IMR-90 (cell line): ENCODE measurements around the gene MSLN. TPM values are rescaled to one million over a fixed set of nuclear protein-coding genes. Genes with fewer than 3 reads are reported as not detected.

Source experiments
- ATAC-seq: fragments of 200-7000 bp; cut with Tn5 transposase; 2 replicates; pipeline ENCODE4 v1.9.1; 2020; ENCODE audit warnings: low read depth, mild to moderate bottlenecking, moderate library complexity
- BruUV-seq: library from RNA; stranded (reverse); fragments of 400-500 nt; replicated peaks from 2 replicates; lab custom pipeline; 2021; lab: Mats Ljungman, UMichigan
- CTCF ChIA-PET: fragments of 300-600 bp; formaldehyde crosslinking; extraction: SDS; loops from one replicate; lab custom pipeline; 2021; ENCODE audit warnings: antibody characterized with exemption; lab: Yijun Ruan, JAX
- POLR2A ChIA-PET: fragments of 300-600 bp; sonication (Branson Sonifier 250); formaldehyde crosslinking; loops from one replicate; lab custom pipeline; 2022; ENCODE audit warnings: antibody characterized with exemption; ENCODE audit not compliant: unreplicated experiment; lab: Charles Lee
- DNase-seq: peaks from one replicate; pipeline ENCODE4 v3.0.0; 2013
- H2AFZ ChIP-seq: replicated peaks from 2 replicates; pipeline ENCODE3; 2013; ENCODE audit warnings: low read length, mild to moderate bottlenecking; ENCODE audit not compliant: poor library complexity
- H2AK5ac ChIP-seq: 2 replicates; pipeline ENCODE4 v1.6.1; 2013; ENCODE audit warnings: low read depth, low read length, inconsistent platforms
- H2AK9ac ChIP-seq: replicated peaks from 2 replicates; pipeline ENCODE3; 2013; ENCODE audit warnings: mild to moderate bottlenecking, low read depth, low read length, moderate library complexity; ENCODE audit not compliant: poor library complexity
- H2BK120ac ChIP-seq: 2 replicates; pipeline ENCODE4 v1.6.1; 2013; ENCODE audit warnings: low read depth, low read length, inconsistent platforms
- H2BK15ac ChIP-seq: 3 replicates; pipeline ENCODE4 v1.6.1; 2013; ENCODE audit warnings: low read depth, low read length, inconsistent platforms
- H2BK20ac ChIP-seq: 2 replicates; pipeline ENCODE4 v1.6.1; 2013; ENCODE audit warnings: low read depth, mild to moderate bottlenecking, inconsistent platforms, low read length, moderate library complexity
- H2BK5ac ChIP-seq: 2 replicates; pipeline ENCODE4 v1.6.1; 2013; ENCODE audit warnings: mild to moderate bottlenecking, low read depth, low read length, inconsistent platforms; ENCODE audit not compliant: poor library complexity, severe bottlenecking
- H3K14ac ChIP-seq: replicated peaks from 2 replicates; pipeline ENCODE4 v1.6.1; 2013; ENCODE audit warnings: low read depth, low read length, inconsistent platforms
- H3K18ac ChIP-seq: 2 replicates; pipeline ENCODE4 v1.6.1; 2013; ENCODE audit warnings: low read depth, low read length, control low read depth
- H3K23ac ChIP-seq: 2 replicates; pipeline ENCODE4 v1.6.1; 2013; ENCODE audit warnings: low read depth, low read length, inconsistent platforms
- H3K27ac ChIP-seq: 2 replicates; pipeline ENCODE4 v1.5.1; 2013; ENCODE audit warnings: mild to moderate bottlenecking, control low read depth, low read length; ENCODE audit not compliant: insufficient read depth
- H3K27me3 ChIP-seq: 2 replicates; pipeline ENCODE4 v1.6.1; 2013; ENCODE audit warnings: low read length; ENCODE audit not compliant: control insufficient read depth, insufficient read depth
- H3K36me3 ChIP-seq: 2 replicates; pipeline ENCODE4 v1.6.1; 2013; ENCODE audit warnings: low read length, mixed read lengths; ENCODE audit not compliant: control insufficient read depth, insufficient read depth
- H3K4ac ChIP-seq: 2 replicates; pipeline ENCODE4 v1.6.1; 2013; ENCODE audit warnings: low read depth, low read length, inconsistent platforms
- H3K4me1 ChIP-seq: 2 replicates; pipeline ENCODE4 v1.6.1; 2013; ENCODE audit warnings: low read length, mixed read lengths; ENCODE audit not compliant: control insufficient read depth, insufficient read depth
- H3K4me2 ChIP-seq: 2 replicates; pipeline ENCODE4 v1.6.1; 2013; ENCODE audit warnings: low read depth, mild to moderate bottlenecking, control low read depth, low read length, moderate library complexity
- H3K4me3 ChIP-seq: 2 replicates; pipeline ENCODE4 v1.5.1; 2013; ENCODE audit warnings: low read depth, mild to moderate bottlenecking, control low read depth, low read length, moderate library complexity; ENCODE audit not compliant: insufficient read depth
- H3K56ac ChIP-seq: 2 replicates; pipeline ENCODE4 v1.6.1; 2013; ENCODE audit warnings: low read length, inconsistent platforms; ENCODE audit not compliant: insufficient read depth; ENCODE audit errors: extremely low read depth
- H3K79me1 ChIP-seq, 2 experiments: 2 replicates each; pipeline ENCODE4 v1.6.1; 2013; ENCODE audit warnings: low read length in 2 of 2, inconsistent platforms in 1 of 2, low read depth in 1 of 2
- H3K9ac ChIP-seq: 2 replicates; pipeline ENCODE4 v1.6.1; 2013; ENCODE audit warnings: low read depth, low read length, control low read depth
- H3K9me1 ChIP-seq: 2 replicates; pipeline ENCODE4 v1.6.1; 2013; ENCODE audit warnings: low read length, inconsistent platforms; ENCODE audit not compliant: insufficient read depth
- H3K9me3 ChIP-seq: 2 replicates; pipeline ENCODE4 v1.6.1; 2013; ENCODE audit warnings: low read length; ENCODE audit not compliant: control insufficient read depth, insufficient read depth
- H4K20me1 ChIP-seq: 2 replicates; pipeline ENCODE4 v1.6.1; 2013; ENCODE audit warnings: low read length, inconsistent platforms; ENCODE audit not compliant: insufficient read depth
- H4K5ac ChIP-seq: 2 replicates; pipeline ENCODE4 v1.6.1; 2013; ENCODE audit warnings: mild to moderate bottlenecking, low read depth, low read length, control low read depth
- H4K8ac ChIP-seq, 2 experiments: 2 replicates each; pipeline ENCODE4 v1.6.1; 2013; ENCODE audit warnings: low read depth in 2 of 2, low read length in 2 of 2, control low read depth in 1 of 2, inconsistent platforms in 1 of 2
- H4K91ac ChIP-seq: 2 replicates; pipeline ENCODE4 v1.6.1; 2013; ENCODE audit warnings: low read depth, low read length, inconsistent platforms; ENCODE audit not compliant: insufficient read depth
- BHLHE40 ChIP-seq: fragments of 150-350 bp; IDR thresholded peaks from 2 replicates; pipeline ENCODE4 v1.6.1; 2016; ENCODE audit warnings: mild to moderate bottlenecking, low read depth, low read length
- CEBPB ChIP-seq: IDR thresholded peaks from 2 replicates; pipeline ENCODE4 v1.6.1; 2012; ENCODE audit warnings: low read depth, low read length, improper control_type of control experiment
- CHD1 ChIP-seq: IDR thresholded peaks from 2 replicates; pipeline ENCODE4 v1.6.1; 2012; ENCODE audit warnings: low read depth, low read length, improper control_type of control experiment
- FOS ChIP-seq: fragments of 150-350 bp; IDR thresholded peaks from 2 replicates; pipeline ENCODE4 v1.6.1; 2016; ENCODE audit warnings: low read depth, low read length
- MAFK ChIP-seq: IDR thresholded peaks from 2 replicates; pipeline ENCODE4 v1.6.1; 2012; ENCODE audit warnings: low read depth, low read length, improper control_type of control experiment
- MAZ ChIP-seq: IDR thresholded peaks from 2 replicates; pipeline ENCODE4 v1.6.1; 2012; ENCODE audit warnings: low read depth, mild to moderate bottlenecking, low read length, improper control_type of control experiment, moderate library complexity, borderline replicate concordance
- MXI1 ChIP-seq: IDR thresholded peaks from 2 replicates; pipeline ENCODE4 v1.6.1; 2012; ENCODE audit warnings: low read depth, mild to moderate bottlenecking, low read length, moderate library complexity, borderline replicate concordance
- NFE2L2 ChIP-seq: fragments of 150-350 bp; IDR thresholded peaks from 2 replicates; pipeline ENCODE4 v1.6.1; 2016; ENCODE audit warnings: low read depth, mild to moderate bottlenecking, low read length
- POLR2A ChIP-seq: IDR thresholded peaks from 2 replicates; pipeline ENCODE4 v1.6.1; 2012; ENCODE audit warnings: mild to moderate bottlenecking, low read depth, low read length
- RAD21 ChIP-seq: IDR thresholded peaks from 2 replicates; pipeline ENCODE4 v1.6.1; 2012; ENCODE audit warnings: low read length, improper control_type of control experiment
- RCOR1 ChIP-seq: IDR thresholded peaks from 2 replicates; pipeline ENCODE4 v1.6.1; 2012; ENCODE audit warnings: mild to moderate bottlenecking, low read length, improper control_type of control experiment; ENCODE audit not compliant: insufficient replicate concordance
- RFX5 ChIP-seq: IDR thresholded peaks from 2 replicates; pipeline ENCODE4 v1.8.0; 2012; ENCODE audit warnings: low read depth, mild to moderate bottlenecking, low read length, moderate library complexity
- SMC3 ChIP-seq: fragments of 150-350 bp; IDR thresholded peaks from 2 replicates; pipeline ENCODE4 v1.6.1; 2016; ENCODE audit warnings: low read depth, mild to moderate bottlenecking, antibody characterized with exemption, low read length, moderate library complexity
- WGBS, 2 experiments: methylation state at CpG; one replicate each; pipeline versions ENCODE4 v1.1.5 to v1.1.7; 2013; ENCODE audit warnings: missing lambda C conversion rate in 2 of 2; ENCODE audit not compliant: insufficient read length in 1 of 2; ENCODE audit errors: extremely low coverage in 2 of 2; 5-methylcytosine and 5-hydroxymethylcytosine counted together
- dilution Hi-C: fragments of 300-500 bp; cut with HindIII; formaldehyde crosslinking; loops from one replicate; pipeline ENCODE4 v1.14.3; 2018; ENCODE audit warnings: low sequenced_read_pairs; ENCODE audit not compliant: unreplicated experiment
- in situ Hi-C: fragments of 300-500 bp; cut with MboI; formaldehyde crosslinking; loops from 3 replicates; pipeline ENCODE4 v1.14.3; 2019; ENCODE audit warnings: low sequenced_read_pairs, inconsistent platforms, mixed read lengths
- intact Hi-C: fragments of 100-400 bp; cut with micrococcal nuclease; formaldehyde crosslinking; loops from 2 replicates; pipeline ENCODE4 v1.10.0; 2022
- polyA plus RNA-seq, 3 experiments: library from polyadenylated mRNA; depleted of rRNA; stranded (reverse); fragments of >200 nt; gene quantifications; 2 replicates each; pipeline ENCODE4 v1.2.3, GENCODE V29; 2012; ENCODE audit warnings: low replicate concordance in 1 of 3
- total RNA-seq: library from RNA; depleted of rRNA; stranded (reverse); fragments of >200 nt; gene quantifications from 2 replicates; pipeline ENCODE4 v1.2.3, GENCODE V29; 2012
- TF ChIP-seq, protein P1 (sequence below): fragments of 150-350 bp; IDR thresholded peaks from 2 replicates; pipeline ENCODE4 v1.6.1; 2016; ENCODE audit warnings: low read depth, mild to moderate bottlenecking, low read length, moderate library complexity, borderline replicate concordance
- TF ChIP-seq, protein P2 (sequence below): conservative IDR thresholded peaks from 2 replicates; pipeline ENCODE4 v1.5.1; 2012; ENCODE audit warnings: mild to moderate bottlenecking, low read depth, low read length, improper control_type of control experiment
- TF ChIP-seq, protein P3 (sequence below): fragments of 150-350 bp; IDR thresholded peaks from 2 replicates; pipeline ENCODE4 v1.6.1; 2017; ENCODE audit warnings: mild to moderate bottlenecking, antibody characterized with exemption, low read length, low read depth

Gene MSLN
- total and polyA plus RNA-seq, 2 of the 4 experiments (the other 2 are of a cell fraction) = 0.14 TPM; not detected in 1

DNA sequence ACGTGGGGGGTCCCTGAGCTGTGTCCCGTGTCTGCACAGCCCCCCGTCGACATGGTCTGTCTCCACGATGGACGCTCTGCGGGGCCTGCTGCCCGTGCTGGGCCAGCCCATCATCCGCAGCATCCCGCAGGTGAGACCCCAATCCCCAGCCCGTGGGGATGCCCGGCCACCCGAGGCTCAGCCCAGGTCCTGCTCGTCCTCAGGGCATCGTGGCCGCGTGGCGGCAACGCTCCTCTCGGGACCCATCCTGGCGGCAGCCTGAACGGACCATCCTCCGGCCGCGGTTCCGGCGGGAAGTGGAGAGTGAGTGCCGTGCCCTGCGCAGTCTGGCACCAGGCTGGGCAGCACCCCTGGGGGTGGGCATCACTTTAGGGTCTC lies 4.9 kb downstream of the MSLN start:
- Histone ChIP-seq H2AFZ (no peak overlapping the region), H3K14ac (no peak overlapping the region), H3K27ac (no peak overlapping the region), H2AK9ac (no peak overlapping the region), H3K9me3 (no peaks in the 10 kb centered on the region), H3K36me3 (no peaks in the 10 kb centered on the region), H4K20me1 (no peaks in the 10 kb centered on the region), H2BK15ac (no peak overlapping the region), H2BK120ac (no peak overlapping the region), H3K27me3 (no peaks in the 10 kb centered on the region; the same call in 1 of the 2 replicates), H3K79me1 (no peaks in the 10 kb centered on the region), H2AK5ac (no peak overlapping the region), H3K4me3 (no peak overlapping the region), H3K4ac (no peak overlapping the region), H3K18ac (no peak overlapping the region), H2BK20ac (no peak overlapping the region), H2BK5ac (no peak overlapping the region), H4K5ac (no peak overlapping the region), H3K9ac (no peak overlapping the region), H3K23ac (no peak overlapping the region), H3K4me2 (no peak overlapping the region), H3K56ac (no peak overlapping the region), H4K91ac (no peak overlapping the region), H3K9me1 (no peaks in the 10 kb centered on the region), H4K8ac (no peak overlapping the region), H3K4me1 (no peaks in the 10 kb centered on the region)
- TF ChIP-seq FOS (no peak), SMC3 (no peak), MAFK (no peak), MXI1 (no peak), RFX5 (no peak), BHLHE40 (no peak), POLR2A (no peak), NFE2L2 (no peak), MAZ (no peak), CEBPB (no peak), RCOR1 (no peak), CHD1 (no peak), RAD21 (no peak)
- TF ChIP-seq, protein P1, sequence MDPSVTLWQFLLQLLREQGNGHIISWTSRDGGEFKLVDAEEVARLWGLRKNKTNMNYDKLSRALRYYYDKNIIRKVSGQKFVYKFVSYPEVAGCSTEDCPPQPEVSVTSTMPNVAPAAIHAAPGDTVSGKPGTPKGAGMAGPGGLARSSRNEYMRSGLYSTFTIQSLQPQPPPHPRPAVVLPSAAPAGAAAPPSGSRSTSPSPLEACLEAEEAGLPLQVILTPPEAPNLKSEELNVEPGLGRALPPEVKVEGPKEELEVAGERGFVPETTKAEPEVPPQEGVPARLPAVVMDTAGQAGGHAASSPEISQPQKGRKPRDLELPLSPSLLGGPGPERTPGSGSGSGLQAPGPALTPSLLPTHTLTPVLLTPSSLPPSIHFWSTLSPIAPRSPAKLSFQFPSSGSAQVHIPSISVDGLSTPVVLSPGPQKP = no peak
- TF ChIP-seq, protein P2, sequence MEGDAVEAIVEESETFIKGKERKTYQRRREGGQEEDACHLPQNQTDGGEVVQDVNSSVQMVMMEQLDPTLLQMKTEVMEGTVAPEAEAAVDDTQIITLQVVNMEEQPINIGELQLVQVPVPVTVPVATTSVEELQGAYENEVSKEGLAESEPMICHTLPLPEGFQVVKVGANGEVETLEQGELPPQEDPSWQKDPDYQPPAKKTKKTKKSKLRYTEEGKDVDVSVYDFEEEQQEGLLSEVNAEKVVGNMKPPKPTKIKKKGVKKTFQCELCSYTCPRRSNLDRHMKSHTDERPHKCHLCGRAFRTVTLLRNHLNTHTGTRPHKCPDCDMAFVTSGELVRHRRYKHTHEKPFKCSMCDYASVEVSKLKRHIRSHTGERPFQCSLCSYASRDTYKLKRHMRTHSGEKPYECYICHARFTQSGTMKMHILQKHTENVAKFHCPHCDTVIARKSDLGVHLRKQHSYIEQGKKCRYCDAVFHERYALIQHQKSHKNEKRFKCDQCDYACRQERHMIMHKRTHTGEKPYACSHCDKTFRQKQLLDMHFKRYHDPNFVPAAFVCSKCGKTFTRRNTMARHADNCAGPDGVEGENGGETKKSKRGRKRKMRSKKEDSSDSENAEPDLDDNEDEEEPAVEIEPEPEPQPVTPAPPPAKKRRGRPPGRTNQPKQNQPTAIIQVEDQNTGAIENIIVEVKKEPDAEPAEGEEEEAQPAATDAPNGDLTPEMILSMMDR = no peak
- TF ChIP-seq, protein P3, sequence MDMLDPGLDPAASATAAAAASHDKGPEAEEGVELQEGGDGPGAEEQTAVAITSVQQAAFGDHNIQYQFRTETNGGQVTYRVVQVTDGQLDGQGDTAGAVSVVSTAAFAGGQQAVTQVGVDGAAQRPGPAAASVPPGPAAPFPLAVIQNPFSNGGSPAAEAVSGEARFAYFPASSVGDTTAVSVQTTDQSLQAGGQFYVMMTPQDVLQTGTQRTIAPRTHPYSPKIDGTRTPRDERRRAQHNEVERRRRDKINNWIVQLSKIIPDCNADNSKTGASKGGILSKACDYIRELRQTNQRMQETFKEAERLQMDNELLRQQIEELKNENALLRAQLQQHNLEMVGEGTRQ = no peak
- 91% methylated on average over 16 of the region's 29 CpGs; no CpG with 5 or more reads in 1 of the 2 experiments for WGBS, 2 experiments
- in situ Hi-C loops = no loop called here
- ChIA-PET CTCF (no interaction called here), POLR2A (no interaction called here)
- intact Hi-C loops = no loop called here
- DNase-seq (no peak), ATAC-seq (no peak)
- dilution Hi-C loops = no loop called here
- BruUV-seq = no TSS peak
